ENCODE results near the gene BRD2.

Gene BRD2

DNA sequence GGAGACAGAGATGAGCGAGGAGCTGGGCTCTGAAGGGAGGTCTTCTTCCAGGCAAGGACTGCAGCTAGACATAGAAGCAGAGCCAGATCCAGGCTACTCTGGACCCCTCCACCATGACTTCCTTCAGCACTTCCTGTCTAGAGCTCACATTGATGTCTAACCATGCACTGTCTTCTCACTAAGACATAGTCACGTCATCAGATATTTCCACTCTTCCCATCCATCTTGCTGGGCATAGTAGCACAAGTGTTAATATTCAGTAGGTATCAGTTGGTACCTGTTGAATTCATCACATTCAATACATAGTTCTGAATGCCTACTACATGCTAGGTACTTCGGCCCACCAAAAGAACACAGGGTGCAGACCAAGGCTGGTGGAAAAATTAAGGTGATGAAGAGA lies 18.4 kb upstream of the BRD2 start:
- ATAC-seq = no peak

DNA sequence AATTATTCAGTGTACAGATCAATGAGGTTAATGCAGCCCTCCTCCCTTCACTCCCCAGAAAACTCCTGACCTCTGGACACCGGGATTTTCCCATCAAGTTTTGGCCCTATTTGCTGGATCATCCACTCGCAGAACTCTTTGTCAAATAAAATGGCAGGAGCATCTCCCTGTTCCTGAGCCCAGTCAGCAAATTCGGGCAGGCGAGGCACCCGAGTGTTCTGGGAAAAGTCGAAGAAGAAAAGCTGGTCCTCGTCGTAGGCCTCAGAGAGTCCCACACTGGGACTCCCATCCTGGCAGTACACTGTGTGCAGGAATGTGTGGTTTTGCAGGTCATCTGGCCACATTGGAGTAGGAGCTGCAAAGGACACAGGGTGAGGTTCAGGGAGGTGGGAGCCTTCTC lies 17.9 kb upstream of the BRD2 start:
- ATAC-seq = no peak

DNA sequence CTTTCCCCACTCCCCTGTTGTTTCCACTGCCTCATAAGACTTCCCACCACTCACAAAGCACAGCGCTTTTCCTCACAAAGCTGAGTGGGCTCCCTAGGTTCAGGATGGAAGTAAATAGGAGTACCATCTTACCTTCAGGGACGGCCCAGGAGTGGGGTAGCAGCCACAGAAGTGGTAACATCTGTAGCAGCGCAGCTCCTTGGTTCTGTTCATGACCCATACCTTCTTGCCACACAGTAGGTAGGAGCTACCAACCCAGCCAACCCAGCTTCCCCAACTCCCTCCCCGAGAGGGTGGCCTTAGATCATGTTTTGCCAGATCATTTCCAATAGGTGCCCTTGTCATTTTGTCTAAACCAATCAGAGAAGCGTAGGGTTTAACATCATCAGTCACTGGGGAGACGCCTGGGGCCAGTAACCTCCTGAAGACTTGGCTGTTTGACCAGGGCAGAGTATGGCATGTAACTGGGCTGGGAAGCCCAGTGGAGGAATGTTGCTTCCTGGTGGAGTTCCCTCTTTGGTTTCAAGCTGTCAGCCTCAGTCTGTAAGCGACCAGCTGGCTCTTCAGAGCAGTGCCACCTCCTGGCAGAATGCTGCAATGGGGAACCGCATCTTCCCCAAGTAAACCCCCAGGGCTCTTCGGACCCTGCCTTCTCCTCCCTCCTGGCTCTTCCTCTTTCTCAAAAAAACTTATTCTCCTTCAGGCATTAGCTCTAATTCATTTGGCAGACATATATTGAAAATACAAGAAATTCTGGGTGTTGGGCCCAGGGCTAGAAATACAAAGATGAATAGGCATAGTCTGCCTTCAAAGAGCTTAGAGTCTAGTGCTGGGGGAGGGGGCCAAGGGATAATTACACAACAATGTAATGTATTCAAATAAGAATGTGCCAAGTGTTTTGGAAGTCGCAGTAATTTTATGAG lies 15.3 kb upstream of the BRD2 start, which contains the start of gene HLA-DMA:
Gene HLA-DMA, minus strand, starts transcription at position 281 of the 923 bp plus-strand sequence. Its CDS starts 61 bp downstream, at position 220.
- peak; percentile 98 for ATAC-seq

DNA sequence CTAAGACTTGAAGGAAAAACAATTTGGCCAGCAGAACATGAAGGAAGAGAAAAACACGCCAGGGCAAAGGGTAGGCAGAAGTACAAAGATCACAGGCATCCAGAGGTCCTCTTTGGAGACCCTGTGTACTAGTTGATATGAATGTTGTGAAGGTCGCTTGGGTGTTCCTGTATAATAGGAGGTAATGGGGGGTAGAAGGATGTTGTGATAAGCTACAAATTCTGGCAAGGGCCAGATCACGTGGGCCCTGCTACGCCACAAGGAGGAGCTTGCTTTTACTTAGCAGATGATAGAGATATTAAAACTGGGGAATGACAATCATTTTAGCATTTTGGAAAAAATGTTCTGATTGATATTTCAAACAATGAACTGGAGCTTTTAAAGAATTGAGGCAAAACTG lies 14.6 kb upstream of the BRD2 start:
- ATAC-seq = no peak

DNA sequence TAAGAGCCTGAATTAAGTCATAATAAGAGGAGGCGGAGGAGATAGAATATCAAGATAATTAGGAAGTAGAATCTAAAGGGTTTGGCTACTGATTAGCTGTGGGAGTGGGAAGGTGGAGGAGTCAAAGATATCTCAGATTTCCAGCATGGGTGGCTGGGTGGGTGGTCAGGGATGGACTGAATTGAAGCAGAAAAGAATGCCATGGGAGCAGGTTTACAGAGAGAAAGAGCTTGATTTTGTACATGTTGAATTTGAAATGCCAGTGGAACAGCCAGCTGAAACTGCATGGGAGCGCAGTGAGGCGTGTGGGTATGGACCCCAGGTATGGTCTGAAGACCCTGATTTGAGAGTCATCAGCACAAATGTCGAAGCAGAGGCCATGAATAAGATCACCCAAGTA lies 14.1 kb upstream of the BRD2 start:
- no peak for ATAC-seq

DNA sequence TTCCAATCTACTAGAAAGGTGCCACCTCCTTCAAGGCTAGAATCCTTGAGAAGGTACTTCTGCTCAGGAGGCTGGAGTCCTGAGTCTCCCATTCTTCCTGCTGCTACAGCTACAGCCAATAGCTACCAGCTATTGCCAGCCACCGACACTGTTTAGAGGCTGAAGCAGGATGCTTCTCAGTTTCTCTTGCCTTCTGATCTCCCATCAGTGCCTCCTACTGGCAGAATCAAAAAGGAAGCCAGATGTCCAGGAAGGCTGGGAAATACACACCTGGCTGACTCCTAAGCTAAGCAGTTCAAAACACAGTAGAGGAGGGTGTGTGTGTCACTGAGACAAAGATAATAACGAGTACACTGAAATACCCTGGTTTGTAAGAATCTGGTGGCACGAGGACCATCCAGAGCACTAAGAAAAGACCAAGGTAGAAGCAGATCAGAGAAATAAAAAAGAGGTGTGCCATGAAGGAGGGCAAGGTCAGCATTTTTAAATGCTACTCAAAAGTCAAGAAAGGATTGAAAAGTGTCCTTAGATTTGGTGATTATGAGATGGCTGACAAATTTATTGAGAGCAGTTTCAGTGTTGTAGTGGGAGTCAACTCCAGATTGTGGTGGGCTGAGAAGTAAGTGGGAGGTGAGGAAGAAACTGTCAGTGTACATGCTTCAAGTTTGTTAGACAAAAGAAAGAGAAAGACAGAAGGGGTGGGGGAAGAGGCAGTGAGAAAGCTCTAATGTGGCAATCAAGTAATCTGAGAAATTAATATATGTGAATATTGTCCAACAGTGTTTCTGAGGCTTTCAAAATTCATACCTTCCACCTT lies 13.2 kb upstream of the BRD2 start:
- ATAC-seq = no peak

DNA sequence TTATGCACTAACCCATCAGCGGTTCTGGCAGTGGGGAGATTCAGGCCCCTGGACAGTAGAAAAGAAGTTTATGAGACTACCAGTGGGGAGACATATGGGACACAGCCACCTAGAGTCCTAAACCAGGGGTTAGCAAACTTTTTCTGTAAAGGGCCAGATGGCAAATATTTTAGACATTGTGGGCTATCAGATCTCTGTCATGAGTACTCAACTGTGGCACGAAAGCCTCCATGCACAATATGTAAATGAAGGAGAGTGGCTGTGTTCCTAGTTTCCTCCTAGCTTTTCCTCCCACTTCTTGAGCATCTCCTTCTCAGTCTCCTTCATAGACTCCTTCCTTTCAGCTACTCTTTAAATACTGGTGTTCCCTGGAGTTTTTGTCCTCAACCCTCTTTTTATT lies 12.2 kb upstream of the BRD2 start:
- ATAC-seq = no peak

DNA sequence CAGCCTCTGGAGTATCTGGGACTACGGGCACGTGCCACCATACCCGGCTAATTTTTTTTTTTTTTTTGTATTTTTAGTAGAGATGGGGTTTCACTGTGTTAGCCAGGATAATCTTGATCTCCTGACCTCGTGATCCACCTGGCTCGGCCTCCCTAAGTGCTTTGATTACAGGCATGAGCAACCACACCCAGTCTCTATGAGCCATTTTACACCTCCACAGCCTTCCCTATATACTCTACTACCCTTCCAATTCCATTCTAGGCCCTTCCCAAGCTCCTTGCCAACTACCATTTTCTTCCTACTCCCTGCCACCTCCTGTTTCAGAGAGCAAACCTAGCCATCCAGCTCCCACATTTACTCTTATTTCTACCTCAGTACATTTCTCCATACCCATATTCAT lies 7.8 kb upstream of the BRD2 start:
- ATAC-seq = no peak

DNA sequence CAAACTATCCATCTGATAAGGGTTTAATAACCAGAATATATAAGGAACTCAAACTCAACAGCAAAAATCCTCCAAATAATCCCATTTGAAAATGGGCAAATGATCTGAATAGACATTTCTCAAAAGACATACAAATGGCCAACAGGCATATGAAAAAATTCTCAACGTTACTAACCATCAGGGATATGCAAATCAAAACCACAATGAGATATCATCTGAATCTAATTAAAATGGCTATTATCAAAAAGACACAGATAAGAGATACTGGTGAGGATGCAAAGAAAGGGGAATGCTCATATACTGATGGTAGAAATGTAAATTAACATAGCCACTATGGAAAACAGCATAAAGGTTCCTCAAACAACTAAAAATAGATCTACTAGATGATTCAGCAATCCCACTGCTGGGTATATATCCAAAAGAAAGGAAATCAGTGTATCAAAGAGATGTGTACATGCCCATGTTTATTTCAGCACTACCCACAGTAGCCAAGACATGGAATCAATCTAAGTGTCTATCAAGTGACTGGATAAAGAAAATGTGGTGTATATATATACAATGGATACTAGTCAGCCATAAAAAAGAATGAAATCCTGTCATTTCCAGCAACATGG lies 6.1 kb upstream of the BRD2 start:
- no peak for ATAC-seq

DNA sequence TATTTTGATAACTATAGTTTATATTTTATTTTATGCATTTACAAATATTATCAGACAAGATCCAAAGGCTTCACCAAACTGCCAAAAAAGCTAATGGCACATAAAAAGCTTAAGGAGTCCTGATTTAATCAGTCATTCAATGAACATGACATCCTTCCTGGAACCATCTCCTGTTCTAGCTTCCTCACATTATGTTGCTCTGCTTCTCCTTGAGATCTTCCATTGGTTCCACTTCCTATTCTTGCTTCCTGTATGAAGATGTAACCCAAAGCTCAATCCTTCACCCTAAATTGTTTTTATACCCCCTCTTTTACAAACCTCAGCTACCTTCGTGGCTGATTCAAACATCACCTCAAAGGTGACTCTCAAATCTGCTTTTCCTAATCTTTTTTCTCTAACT lies 4.5 kb upstream of the BRD2 start:
- no peak for ATAC-seq

DNA sequence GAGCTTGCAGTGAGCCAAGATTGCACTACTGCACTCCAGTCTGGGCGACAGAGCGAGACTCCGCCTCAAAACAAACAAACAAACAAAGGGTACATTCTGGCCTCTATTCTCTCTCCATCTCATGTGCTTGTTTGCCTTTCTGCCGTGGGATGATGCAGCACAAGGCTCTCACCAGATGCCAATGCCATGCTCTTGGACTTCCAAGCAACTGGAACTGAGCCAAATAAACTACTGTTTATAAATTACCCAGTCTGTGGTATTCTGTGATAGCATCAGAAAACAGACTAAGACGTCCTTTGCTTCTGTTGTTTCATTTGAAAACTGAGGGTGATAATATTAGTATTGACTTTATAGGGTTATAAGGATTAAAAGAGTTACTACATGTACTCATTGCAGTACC lies 3.6 kb upstream of the BRD2 start:
- no peak for ATAC-seq

DNA sequence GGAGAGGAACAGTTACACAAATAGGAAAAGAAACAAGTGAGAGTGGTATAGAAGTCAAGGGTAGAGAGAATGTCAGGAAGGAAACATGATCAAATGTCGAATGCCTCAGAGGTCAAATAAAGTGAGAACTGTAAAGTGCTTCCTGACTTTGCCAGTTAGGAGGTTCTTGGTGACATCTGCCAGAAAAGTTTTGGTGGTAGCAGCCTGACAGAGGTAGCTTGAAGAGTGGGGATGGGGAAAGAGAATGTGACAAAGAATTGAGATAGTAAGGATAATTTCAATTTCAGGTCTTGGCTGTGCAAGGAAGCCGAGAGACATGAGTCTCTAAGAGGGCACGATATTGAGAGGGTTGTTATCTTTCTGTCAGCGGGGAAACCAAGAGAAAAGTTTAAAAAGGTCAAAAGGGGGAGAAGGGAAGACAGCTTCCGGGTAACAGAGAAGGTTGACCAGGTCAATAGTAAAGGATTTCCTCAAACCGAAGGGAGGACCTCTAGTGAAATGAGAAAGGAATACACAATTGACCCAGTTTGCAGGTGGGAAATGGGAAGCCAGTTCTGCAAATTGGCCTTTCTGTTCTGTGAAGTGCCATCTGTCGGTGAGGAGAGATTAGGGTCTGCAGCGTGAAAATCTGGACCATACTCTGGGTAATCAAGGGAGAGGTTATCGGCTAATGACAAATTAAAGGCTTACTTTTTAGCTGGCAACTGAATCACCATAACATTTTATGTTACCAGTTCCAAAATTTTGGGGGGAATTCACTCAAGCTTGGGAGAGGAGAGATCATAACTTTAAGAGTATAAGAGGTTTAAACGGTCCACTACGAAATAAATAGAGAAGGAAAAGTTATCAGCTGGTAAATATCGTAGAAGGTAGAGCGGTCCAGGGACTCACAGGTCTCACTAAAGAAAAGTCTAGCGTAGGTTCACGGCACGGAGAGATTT lies 973 bp upstream of the BRD2 start:
- ATAC-seq = no peak

DNA sequence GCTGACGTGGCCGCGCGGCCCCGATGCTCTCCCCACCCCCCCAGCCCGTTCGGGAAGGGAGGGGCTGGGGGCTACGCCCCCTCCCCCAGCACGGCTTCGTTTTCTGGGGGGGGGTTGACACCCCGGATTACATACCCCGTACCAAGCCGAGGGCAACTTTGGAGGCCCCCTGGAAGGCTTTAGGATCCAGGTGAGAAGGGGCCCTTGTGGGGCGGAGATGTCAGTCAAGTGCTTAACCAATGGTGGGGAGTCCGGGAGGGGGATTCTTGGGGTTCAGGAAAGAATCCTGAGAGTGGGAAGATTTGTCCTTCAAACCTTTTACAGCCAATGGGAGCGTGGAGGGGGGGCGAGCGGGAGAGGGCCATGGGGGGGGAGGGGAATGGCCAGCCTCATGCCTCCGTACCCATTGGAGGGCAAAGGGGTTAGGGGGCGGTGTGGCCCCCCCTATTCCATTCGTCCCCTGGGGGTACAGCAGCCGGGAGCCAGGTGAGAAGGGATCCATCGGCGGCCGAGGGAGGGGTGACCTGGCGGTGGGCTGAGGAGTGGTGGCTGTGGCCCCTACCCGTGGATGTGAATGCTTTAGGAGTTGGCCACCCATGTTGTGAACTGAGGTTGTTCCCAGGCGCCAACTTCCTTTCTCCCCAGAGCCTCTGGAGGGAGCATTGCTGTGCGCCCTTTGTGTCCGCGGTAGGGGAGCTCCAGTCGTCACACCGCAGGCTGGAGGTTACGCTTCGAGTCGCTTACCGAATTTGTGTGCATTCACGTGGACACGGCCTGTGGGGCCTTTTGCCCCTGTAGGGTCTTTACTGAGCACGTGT lies 682 bp downstream of the BRD2 start:
- ATAC-seq = peak; percentile 6 to 14

DNA sequence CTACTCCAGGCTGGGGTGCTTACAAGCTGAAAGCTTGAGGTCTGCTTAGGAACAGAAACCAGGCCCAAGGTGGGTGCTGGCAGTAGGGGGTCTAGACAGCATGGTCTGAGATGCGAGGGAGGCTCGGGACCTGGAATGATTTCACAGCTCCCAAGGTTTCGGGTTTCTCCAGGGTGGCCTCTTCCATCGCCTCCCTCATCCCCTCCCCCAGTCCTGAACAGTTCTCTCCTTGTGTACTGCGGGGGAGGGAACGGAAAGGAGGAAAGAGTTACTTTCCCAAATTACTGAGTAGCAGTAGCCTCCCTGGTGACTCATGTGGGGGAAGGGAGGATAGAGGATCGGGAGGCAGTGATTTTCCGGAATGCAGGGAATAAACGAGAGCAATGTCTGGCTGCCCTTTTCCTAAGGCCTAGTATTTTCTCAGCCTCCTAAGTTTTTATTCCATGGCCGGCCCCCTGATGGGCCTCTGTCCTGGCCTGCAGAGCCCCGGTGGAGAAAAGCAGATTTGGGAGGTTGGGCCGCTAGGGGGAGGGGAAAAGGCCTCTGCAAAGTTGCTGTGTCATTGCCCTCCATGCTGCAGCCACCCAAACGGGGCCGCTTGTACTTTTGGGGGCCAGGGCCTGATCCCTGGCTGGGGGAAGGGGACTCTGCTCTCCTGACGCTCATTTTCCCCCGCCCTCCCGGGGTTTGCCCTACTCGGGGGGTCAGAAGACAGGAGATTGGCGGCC lies 1.5 kb downstream of the BRD2 start:
- ATAC-seq = peak; percentile 1 to 4

DNA sequence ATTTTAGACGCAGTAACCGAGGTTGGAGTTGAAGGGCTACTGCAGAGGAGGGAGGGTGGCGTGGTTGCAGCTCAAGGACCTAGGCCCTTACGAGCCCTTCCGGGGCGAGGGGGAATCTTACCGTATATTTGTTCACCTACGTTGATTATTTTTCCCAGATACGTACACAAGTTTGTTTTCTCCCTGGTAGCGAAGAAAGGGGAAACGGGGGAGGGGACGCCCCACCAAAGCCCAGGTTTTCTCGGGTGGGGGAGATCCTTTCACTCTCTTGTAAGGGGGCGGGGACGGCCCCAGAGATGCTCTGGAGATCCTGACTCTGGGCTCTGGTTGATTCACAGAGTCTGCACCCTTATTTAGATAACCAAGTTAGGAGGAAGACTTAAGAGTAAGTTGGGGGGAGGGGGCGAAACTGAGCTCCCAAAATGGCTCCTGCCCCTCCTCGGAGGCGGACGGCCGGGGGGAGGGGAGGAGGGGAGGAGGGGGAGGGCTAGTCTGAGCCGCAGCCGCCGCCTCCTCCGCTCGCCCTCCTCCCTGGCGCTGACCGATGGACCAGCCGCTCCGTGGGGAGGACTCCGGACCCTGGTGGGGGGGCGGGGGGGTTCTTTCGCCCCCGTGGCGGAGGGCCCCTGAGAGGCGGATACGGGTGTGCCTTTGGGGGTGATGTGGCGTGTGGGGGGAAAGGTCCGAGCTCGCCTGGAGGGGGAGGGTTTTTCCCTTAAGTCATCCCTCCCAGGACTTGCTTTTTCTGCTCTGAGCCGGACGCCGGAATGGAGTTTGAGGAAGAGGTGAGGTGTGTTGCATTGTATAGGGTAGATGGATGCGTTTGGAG lies 2.2 kb downstream of the BRD2 start:
- peak; percentile 18 to 24 for ATAC-seq

DNA sequence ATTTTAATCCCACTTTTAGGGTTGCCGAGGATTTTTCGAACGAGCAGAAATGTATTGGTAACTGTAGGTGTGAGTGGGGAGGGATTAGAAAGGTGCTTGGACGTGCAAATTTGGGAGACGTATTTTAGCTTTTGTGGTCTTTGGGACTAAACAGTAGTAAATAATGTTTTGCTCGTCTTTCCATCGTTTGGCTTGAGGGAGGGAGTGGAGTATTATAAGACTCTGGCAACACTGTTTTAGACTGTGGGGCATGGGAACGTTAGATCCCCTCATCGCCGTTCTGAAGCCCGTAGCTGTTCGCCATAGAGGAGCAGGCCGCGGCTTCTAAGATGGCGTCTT lies 2.8 kb downstream of the BRD2 start:
- ATAC-seq = no peak

DNA sequence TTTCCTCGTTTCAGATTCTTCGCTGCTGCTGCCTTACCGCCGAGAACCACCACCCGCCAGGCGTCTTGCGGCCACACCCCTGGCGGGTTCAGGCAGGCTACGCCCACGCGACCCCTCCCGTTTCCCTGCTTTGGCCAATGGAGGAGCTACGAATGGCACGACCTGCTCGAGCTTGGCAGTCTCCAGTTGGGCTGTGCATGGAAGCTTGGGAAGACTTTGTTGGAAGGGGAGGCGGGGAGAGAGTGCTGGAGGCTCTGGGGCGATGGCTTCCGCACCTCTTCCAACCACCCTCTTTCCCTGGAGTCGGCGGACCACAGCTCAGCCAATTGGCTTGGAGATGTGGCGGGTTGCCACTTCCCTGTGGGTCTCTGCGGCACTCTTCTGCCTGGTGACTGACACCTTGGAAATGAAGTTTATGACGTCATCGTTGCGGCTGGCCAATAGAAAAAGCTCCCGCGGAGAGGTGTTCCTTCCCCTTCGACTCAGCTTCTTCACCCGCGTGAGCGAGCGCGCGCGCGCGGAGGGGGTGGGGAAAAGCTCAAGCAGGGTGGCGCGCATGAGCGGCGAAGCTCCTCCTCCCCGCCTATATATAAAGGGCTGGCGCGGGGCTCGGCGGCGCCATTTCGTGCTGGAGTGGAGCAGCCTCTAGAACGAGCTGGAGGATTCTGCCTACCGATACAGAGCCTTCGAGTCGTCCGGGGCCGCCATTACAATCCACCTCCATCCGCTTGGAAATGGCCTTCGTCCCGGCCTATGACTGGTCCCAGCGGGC lies 3.4 kb downstream of the BRD2 start:
- ATAC-seq = peak; percentile 52 to 55

DNA sequence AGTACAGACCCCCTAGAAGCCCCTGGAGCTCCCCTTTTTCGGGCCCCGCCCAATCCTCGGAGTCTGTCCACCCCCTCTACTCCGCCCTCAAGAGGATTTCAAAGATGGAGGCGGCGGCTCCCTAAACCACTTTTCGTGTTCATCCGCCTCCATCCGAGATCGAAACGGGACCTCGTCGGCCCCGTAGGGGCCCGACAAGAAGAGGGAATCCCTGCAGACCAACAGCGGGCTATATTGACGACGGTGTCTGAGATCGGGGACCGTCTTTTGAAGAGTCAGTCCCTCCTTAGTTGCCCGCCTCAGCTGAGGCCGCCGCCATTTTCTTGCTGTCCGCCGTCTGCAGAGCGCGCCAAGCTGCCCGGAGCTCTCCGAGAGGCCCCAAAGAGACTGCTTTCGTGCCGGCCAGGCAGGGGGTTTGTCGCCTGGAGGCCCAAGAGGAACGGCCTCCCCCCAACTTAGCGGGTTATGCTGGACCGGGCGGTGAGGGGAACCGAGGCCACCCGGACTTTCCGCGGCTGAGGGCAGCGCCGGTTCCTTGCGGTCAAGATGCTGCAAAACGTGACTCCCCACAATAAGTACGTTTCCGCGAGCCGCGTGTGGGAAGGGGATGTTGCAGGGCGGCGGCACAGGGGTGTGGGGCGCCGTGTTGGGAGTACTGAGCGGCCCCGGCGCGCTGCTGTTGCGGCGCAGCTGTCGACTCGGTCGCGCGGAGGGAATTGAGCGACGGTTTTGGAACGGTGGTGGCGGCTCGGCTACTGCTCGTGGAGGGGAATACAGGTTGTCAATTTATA lies 4.2 kb downstream of the BRD2 start:
- peak; percentile 8 to 9 for ATAC-seq
